Ascending aorta (tissue), 2 donors: ENCODE results near the gene ZNF341. TPM values are rescaled to one million over a fixed set of nuclear protein-coding genes. Genes with fewer than 3 reads are reported as not detected.

Experiments used
- DNase-seq, 2 donors: peaks; one replicate each; pipeline ENCODE4 v3.0.0-alpha.2; 2019; ENCODE audit warnings: low spot score in 2 of 2
- H3K27ac ChIP-seq, 2 donors: fragments of 200-600 bp; sonication (generic); one replicate each; pipeline ENCODE4 v1.5.1; 2016 to 2017; ENCODE audit warnings: mild to moderate bottlenecking in 1 of 2
- H3K27me3 ChIP-seq: fragments of 200-600 bp; sonication (generic); one replicate; pipeline ENCODE4 v1.5.1; 2017
- H3K36me3 ChIP-seq, 2 donors: fragments of 200-600 bp; sonication (generic); one replicate each; pipeline ENCODE4 v1.5.1; 2016
- H3K4me1 ChIP-seq, 2 donors: fragments of 200-600 bp; sonication (generic); one replicate each; pipeline ENCODE4 v1.5.1; 2016 to 2017; ENCODE audit warnings: mild to moderate bottlenecking in 1 of 2
- H3K4me3 ChIP-seq, 2 donors: fragments of 200-600 bp; sonication (generic); one replicate each; pipeline ENCODE4 v1.5.1; 2016 to 2017; ENCODE audit warnings: mild to moderate bottlenecking in 1 of 2
- H3K9me3 ChIP-seq, 2 donors: fragments of 200-600 bp; sonication (generic); one replicate each; pipeline ENCODE4 v1.5.1; 2016
- intact Hi-C: fragments of 100-400 bp; cut with DNase I; formaldehyde crosslinking; loops from one replicate; pipeline ENCODE4 v1.15.1; 2023
- total RNA-seq: library from RNA; depleted of rRNA; stranded (reverse); fragments of >200 nt; gene quantifications from one replicate; pipeline ENCODE4 v1.1.0, GENCODE V29; 2016
- TF ChIP-seq, protein P1 (sequence below), 3 experiments: fragments of 200-600 bp in 2 of 3; fragments of 450-650 bp in 1 of 3; sonication (generic) in 2 of 3; IDR thresholded peaks; one replicate each; pipeline ENCODE4 v1.5.1; 2016 to 2019; ENCODE audit warnings: antibody characterized with exemption in 3 of 3, mild to moderate bottlenecking in 1 of 3, moderate library complexity in 1 of 3

The ZNF341 gene
- total RNA-seq, 1 donor from 2014 or later, result 4.5 TPM

DNA sequence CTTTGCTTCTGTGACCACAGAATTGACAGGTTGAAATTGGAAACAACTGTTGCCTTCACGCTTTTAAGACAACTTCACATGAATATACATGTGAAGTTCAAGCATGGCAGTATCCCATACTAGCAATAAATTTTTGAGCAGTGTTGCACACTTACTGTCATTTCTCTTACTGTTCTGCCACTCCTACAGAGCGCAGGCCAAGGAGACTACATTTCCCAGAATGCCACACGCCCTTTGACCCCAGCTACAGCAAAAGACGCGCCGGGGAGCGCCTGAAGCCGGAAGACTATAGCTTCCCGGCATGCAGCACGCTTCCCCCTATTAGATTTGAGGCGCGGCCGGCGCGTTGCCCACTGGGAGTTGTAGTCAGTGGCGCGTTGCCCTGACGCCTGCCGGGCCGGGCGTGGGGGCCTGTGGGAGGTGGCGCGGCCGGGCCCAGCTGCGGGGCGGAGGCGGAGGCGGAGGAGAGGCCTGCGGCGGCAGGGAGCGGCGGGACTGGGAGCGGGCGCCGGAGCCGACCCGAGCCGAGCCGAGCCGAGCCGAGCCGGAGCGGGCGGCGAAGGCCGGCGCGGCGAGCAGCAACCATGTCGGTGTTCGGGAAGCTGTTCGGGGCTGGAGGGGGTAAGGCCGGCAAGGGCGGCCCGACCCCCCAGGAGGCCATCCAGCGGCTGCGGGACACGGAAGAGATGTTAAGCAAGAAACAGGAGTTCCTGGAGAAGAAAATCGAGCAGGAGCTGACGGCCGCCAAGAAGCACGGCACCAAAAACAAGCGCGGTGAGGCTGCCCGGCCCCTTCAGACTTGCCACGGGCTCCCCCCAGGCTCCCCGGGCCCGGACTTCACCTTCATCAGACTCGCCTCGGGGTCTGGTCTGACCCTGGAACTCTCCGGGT, 79.3 kb downstream of the ZNF341 start, which contains the start of gene CHMP4B:
CHMP4B (plus strand) TSS at position 464 of the 891 bp plus-strand sequence; CDS start at position 585, 121 bp downstream.
- Histone ChIP-seq H3K9me3 (no peaks in the 10 kb centered on the region), H3K27me3 (no peaks in the 10 kb centered on the region), H3K36me3 (no peaks in the 10 kb centered on the region), H3K4me1 (peaks cover 4 to 24% of the 10 kb centered on the region in 2 donors), H3K4me3 (peak within 1 kb of the TSS; percentile 94 to 99), H3K27ac (peak within 1 kb of the TSS; percentile 94 to 98)
- TF ChIP-seq, protein P1, sequence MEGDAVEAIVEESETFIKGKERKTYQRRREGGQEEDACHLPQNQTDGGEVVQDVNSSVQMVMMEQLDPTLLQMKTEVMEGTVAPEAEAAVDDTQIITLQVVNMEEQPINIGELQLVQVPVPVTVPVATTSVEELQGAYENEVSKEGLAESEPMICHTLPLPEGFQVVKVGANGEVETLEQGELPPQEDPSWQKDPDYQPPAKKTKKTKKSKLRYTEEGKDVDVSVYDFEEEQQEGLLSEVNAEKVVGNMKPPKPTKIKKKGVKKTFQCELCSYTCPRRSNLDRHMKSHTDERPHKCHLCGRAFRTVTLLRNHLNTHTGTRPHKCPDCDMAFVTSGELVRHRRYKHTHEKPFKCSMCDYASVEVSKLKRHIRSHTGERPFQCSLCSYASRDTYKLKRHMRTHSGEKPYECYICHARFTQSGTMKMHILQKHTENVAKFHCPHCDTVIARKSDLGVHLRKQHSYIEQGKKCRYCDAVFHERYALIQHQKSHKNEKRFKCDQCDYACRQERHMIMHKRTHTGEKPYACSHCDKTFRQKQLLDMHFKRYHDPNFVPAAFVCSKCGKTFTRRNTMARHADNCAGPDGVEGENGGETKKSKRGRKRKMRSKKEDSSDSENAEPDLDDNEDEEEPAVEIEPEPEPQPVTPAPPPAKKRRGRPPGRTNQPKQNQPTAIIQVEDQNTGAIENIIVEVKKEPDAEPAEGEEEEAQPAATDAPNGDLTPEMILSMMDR (IDR thresholded peaks at IDR 0.05), result no peak
- intact Hi-C loops, result loop anchor here (1.0 to 5.0 kb wide), 4 partner anchors 79 to 491 kb away; partner anchors contain the start of genes AHCY, EIF2S2, RALY and ZNF341
- peak; percentile 98 to 100 for DNase-seq

DNA sequence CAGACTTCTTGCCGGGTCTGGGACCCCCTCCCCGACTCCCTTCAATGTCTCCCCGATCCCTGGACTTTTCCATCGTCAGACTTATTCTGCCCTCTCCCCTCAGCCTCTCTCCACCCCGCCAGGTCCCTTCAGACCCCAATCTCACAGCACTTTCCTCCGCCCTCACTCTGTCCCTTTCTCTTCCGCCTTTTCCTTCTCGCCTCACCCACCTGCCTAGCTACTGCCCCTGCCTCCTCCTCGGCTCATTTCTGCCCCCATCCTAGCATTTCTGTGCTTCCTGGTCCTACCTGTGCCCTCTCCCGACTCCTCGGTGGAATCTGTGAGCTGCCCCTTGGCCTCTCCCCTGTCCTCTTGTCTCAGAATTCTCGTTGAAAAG, 80.0 kb downstream of the ZNF341 start:
- no peaks in the 10 kb centered on the region for H3K36me3 ChIP-seq
- no peaks in the 10 kb centered on the region for H3K27me3 ChIP-seq
- no peak for DNase-seq
- peak overlapping the region; percentile 94 to 99 for H3K4me3 ChIP-seq
- intact Hi-C loops, result loop anchor here (1.0 to 5.0 kb wide), 4 partner anchors 79 to 491 kb away; partner anchors contain the start of genes AHCY, EIF2S2, RALY and ZNF341
- H3K9me3 ChIP-seq, result no peaks in the 10 kb centered on the region
- H3K27ac ChIP-seq, result peak overlapping the region; percentile 94 to 98
- peaks cover 4 to 26% of the 10 kb centered on the region in 2 donors for H3K4me1 ChIP-seq
- TF ChIP-seq, protein P1 (IDR thresholded peaks at IDR 0.05), result no peak

DNA sequence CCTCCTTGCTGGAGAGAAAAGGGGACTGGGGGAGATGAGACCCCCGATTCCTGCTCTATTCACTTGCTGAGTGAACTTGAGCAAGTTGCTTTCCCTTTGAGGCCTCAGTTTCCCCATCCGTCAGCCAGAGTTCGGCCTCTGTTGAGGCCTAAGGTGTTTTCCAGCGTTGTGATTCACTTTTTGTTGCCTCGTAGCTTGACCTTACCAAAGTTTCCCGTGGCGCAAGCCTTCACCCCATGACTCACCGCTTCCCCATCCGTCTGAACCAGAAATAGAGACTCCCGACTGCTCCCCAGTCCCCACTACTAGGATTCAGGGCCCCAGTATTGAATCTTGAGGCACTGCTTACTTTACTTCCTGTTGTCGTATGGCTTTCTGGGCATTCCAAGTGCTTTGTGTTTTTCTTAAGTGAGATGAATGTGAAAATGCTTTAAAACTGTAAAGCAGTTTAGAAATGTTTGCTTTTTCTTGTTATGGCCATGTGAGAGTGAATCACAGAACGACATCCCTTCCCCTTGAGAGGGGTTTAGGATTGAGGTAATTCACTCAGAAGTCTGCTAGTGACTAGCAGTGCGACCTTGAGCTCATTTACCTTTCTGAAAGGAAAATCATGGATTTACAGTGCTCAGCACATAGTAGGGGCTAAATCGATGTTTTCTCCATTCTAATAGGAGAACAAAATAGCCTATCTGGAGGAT, 80.5 kb downstream of the ZNF341 start:
- TF ChIP-seq, protein P1 (IDR thresholded peaks at IDR 0.05), result no peak
- peak; percentile 53 to 90 for DNase-seq
- no peaks in the 10 kb centered on the region for H3K27me3 ChIP-seq
- peaks cover 5 to 32% of the 10 kb centered on the region in 2 donors for H3K4me1 ChIP-seq
- no peaks in the 10 kb centered on the region for H3K36me3 ChIP-seq
- H3K27ac ChIP-seq, result peak overlapping the region; percentile 94 to 98
- intact Hi-C loops, result loop anchor here (5.0 kb wide), 2 partner anchors 80 to 490 kb away; partner anchors contain the start of genes AHCY and ZNF341
- H3K4me3 ChIP-seq, result peak overlapping the region; percentile 94 to 99
- H3K9me3 ChIP-seq, result no peaks in the 10 kb centered on the region

DNA sequence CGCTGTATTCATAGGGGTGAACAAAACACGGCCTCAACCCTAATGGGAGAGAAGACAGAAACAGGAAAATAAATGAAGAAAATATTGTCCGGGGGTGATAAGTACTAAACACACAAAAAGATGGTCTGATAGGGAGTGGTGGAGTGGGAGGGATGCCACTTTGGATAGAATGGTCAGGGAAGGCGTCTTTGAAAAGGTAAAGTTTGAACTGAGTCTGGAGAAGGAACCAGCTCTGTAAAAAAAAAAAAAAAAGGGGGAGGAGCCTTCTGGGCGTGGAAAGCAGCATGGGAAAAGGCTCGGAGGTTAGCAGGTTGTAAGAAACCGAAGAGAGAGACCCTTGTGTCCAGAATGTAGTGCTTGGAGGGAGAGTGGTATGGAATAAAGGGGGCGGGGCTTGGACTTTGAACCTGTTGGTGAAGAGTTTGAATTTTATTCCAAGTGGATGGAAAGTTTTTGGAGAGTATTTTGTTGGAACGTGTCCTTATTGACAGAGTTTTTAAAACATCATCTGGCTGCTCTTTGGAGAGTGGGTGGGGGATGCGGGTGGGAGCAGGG, 81.2 kb downstream of the ZNF341 start:
- Histone ChIP-seq H3K27ac (peak overlapping the region; percentile 94 to 98), H3K36me3 (no peaks in the 10 kb centered on the region), H3K4me3 (peak overlapping the region; percentile 94 to 99), H3K27me3 (no peaks in the 10 kb centered on the region), H3K4me1 (peaks cover 10 to 37% of the 10 kb centered on the region in 2 donors), H3K9me3 (no peaks in the 10 kb centered on the region)
- no peak for DNase-seq
- intact Hi-C loops, result loop anchor here (5.0 kb wide), 2 partner anchors 81 to 489 kb away; partner anchors contain the start of genes AHCY and ZNF341
- TF ChIP-seq, protein P1 (IDR thresholded peaks at IDR 0.05), result no peak

DNA sequence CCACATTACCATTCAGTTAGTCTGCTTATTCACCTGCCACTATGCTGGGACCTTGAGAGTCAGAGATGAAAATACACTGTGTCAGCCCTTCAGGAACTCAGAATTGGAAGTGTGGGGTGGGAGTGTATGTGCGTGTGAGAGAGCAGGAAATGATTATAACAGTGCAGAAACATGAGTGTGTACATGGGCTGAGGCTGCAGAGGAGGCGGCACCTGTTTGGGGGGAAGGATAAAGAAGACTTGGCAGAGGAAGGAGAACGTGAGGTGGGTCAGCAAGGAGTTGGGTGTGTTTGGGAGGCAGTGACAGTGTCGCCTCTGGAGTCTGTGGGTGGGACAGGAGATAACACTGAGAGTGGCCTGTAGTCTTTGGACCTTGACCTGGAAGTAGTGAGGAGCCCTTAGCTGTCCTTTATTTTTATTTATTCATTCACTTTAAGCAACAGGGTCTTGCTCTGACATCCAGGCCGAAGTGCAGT, 82.5 kb downstream of the ZNF341 start:
- Histone ChIP-seq H3K4me1 (peaks cover 10 to 40% of the 10 kb centered on the region in 2 donors), H3K4me3 (no peak overlapping the region), H3K27ac (peak overlapping the region in 1 of 2 donors; percentile 98), H3K9me3 (no peaks in the 10 kb centered on the region), H3K36me3 (no peaks in the 10 kb centered on the region), H3K27me3 (no peaks in the 10 kb centered on the region)
- TF ChIP-seq, protein P1 (IDR thresholded peaks at IDR 0.05), result no peak
- DNase-seq, result no peak
- intact Hi-C loops, result loop anchor here (5.0 kb wide), 2 partner anchors 82 to 488 kb away; partner anchors contain the start of genes AHCY and ZNF341
